ENCODE results near the gene TMEM238L.

TMEM238L gene

GRCh38 chr17:10806545-10807262 lies 2.8 kb upstream of the TMEM238L start:
- in situ Hi-C loops (cut with MboI; ENCODE audit: low sequenced_read_pairs, unreplicated experiment): no loop called here
- DNase-seq (ENCODE audit: low spot score): no peak
- TF ChIP-seq CTCF (IDR thresholded peaks at IDR 0.05; ENCODE audit: borderline replicate concordance, control extremely low read depth, extremely low read depth, insufficient read depth, missing control alignments): no peak

GRCh38 chr17:10805911-10806310 lies 2.0 kb upstream of the TMEM238L start:
- TF ChIP-seq CTCF (IDR thresholded peaks at IDR 0.05; ENCODE audit: borderline replicate concordance, control extremely low read depth, extremely low read depth, insufficient read depth, missing control alignments): no peak
- in situ Hi-C loops (cut with MboI; ENCODE audit: low sequenced_read_pairs, unreplicated experiment): no loop called here
- no peak for DNase-seq (ENCODE audit: low spot score)

GRCh38 chr17:10804546-10804945 lies 647 bp upstream of the TMEM238L start:
- no peak for DNase-seq (ENCODE audit: low spot score)
- in situ Hi-C loops (cut with MboI; ENCODE audit: low sequenced_read_pairs, unreplicated experiment): no loop called here
- TF ChIP-seq CTCF (IDR thresholded peaks at IDR 0.05; ENCODE audit: borderline replicate concordance, control extremely low read depth, extremely low read depth, insufficient read depth, missing control alignments): no peak

GRCh38 chr17:10803350-10803749 lies 549 bp downstream of the TMEM238L start:
- no peak for DNase-seq (ENCODE audit: low spot score)
- in situ Hi-C loops (cut with MboI; ENCODE audit: low sequenced_read_pairs, unreplicated experiment): no loop called here
- no peak for TF ChIP-seq CTCF (IDR thresholded peaks at IDR 0.05; ENCODE audit: borderline replicate concordance, control extremely low read depth, extremely low read depth, insufficient read depth, missing control alignments)

GRCh38 chr17:10802496-10803284 lies 1.2 kb downstream of the TMEM238L start:
- in situ Hi-C loops (cut with MboI; ENCODE audit: low sequenced_read_pairs, unreplicated experiment): no loop called here
- no peak for TF ChIP-seq CTCF (IDR thresholded peaks at IDR 0.05; ENCODE audit: borderline replicate concordance, control extremely low read depth, extremely low read depth, insufficient read depth, missing control alignments)
- no peak for DNase-seq (ENCODE audit: low spot score)

- TF ChIP-seq CTCF (IDR thresholded peaks at IDR 0.05; ENCODE audit: borderline replicate concordance, control extremely low read depth, extremely low read depth, insufficient read depth, missing control alignments): no peak
- no peak for DNase-seq (ENCODE audit: low spot score)
- in situ Hi-C loops (cut with MboI; ENCODE audit: low sequenced_read_pairs, unreplicated experiment): no loop called here
Measured at GRCh38 chr17:10799407-10799806, 4.5 kb downstream of the TMEM238L start.
